ENCODE data around the gene HOXC5.

DNA sequence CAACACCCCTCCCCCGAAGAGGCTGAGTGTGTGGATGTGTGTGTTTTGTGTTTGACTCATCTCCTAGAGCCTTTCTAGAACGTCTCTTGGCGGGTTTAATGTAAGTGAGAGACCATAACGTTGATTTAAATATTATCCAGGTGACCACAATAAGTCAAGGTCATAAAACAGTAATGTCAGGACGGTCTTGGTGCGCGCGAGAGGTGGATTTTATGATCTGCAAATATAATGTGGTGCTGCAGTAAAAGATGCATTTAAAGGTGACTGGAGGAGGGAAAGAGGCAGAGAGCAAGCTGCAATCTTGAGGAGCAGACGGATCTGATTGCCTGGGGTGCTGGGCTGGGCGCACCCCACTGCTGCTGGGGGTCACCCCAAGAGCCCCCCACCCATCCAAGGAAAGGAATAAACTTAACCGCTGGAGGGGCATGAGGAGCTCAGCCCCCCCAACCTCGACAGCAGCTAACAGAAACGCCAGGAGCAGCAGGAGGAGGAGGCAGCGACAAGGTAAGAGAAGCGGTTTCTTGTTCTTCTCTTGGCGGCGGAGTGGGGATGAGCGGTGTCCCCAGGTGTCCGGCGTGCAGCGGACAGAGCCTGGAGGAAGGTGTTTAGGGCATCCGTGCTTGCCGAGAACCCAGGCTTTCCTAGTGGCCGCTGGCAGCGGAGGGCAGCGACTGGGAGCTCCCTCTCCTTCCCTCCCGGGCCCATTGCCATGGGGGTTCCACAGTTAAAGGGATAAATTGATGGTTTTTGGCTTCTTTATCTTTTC is 42.4 kb upstream of the HOXC5 start:
- TF ChIP-seq POLR2AphosphoS5 (IDR thresholded peaks at IDR 0.05; ENCODE audit: low read depth, low read length), result no peak
- TF ChIP-seq, protein P1, sequence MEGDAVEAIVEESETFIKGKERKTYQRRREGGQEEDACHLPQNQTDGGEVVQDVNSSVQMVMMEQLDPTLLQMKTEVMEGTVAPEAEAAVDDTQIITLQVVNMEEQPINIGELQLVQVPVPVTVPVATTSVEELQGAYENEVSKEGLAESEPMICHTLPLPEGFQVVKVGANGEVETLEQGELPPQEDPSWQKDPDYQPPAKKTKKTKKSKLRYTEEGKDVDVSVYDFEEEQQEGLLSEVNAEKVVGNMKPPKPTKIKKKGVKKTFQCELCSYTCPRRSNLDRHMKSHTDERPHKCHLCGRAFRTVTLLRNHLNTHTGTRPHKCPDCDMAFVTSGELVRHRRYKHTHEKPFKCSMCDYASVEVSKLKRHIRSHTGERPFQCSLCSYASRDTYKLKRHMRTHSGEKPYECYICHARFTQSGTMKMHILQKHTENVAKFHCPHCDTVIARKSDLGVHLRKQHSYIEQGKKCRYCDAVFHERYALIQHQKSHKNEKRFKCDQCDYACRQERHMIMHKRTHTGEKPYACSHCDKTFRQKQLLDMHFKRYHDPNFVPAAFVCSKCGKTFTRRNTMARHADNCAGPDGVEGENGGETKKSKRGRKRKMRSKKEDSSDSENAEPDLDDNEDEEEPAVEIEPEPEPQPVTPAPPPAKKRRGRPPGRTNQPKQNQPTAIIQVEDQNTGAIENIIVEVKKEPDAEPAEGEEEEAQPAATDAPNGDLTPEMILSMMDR (IDR thresholded peaks at IDR 0.05), result no peak
- TF ChIP-seq, protein P2, sequence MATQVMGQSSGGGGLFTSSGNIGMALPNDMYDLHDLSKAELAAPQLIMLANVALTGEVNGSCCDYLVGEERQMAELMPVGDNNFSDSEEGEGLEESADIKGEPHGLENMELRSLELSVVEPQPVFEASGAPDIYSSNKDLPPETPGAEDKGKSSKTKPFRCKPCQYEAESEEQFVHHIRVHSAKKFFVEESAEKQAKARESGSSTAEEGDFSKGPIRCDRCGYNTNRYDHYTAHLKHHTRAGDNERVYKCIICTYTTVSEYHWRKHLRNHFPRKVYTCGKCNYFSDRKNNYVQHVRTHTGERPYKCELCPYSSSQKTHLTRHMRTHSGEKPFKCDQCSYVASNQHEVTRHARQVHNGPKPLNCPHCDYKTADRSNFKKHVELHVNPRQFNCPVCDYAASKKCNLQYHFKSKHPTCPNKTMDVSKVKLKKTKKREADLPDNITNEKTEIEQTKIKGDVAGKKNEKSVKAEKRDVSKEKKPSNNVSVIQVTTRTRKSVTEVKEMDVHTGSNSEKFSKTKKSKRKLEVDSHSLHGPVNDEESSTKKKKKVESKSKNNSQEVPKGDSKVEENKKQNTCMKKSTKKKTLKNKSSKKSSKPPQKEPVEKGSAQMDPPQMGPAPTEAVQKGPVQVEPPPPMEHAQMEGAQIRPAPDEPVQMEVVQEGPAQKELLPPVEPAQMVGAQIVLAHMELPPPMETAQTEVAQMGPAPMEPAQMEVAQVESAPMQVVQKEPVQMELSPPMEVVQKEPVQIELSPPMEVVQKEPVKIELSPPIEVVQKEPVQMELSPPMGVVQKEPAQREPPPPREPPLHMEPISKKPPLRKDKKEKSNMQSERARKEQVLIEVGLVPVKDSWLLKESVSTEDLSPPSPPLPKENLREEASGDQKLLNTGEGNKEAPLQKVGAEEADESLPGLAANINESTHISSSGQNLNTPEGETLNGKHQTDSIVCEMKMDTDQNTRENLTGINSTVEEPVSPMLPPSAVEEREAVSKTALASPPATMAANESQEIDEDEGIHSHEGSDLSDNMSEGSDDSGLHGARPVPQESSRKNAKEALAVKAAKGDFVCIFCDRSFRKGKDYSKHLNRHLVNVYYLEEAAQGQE (IDR thresholded peaks at IDR 0.05; ENCODE audit: insufficient read depth in 1 of 2, low read depth in 2 of 2, low read length in 1 of 2), result no peak
- no peak for TF ChIP-seq TCF7L2 (IDR thresholded peaks at IDR 0.05; ENCODE audit: low read depth, low read length)
- no peak for TF ChIP-seq SIN3A (IDR thresholded peaks at IDR 0.05; ENCODE audit: borderline replicate concordance, insufficient read depth, low read depth, low read length)

Measured in Panc1 (cell line).